SK-N-SH treated with all-trans-retinoic acid at 6 μM for 48 hours (cell line): Measurements from ENCODE around the gene GRIK5.

Experiments
- RARB ChIP-seq: fragments of 250-450 bp; sonication (Bioruptor Pico); IDR thresholded peaks from 2 replicates; pipeline ENCODE4 v1.8.0; 2021; ENCODE audit warnings: mild to moderate bottlenecking, moderate library complexity
- TCF4 ChIP-seq: fragments of 250-450 bp; sonication (Bioruptor Pico); IDR thresholded peaks from 2 replicates; pipeline ENCODE4 v1.8.0; 2021; ENCODE audit warnings: mild to moderate bottlenecking, moderate library complexity, borderline replicate concordance
- TOX ChIP-seq: fragments of 250-450 bp; sonication (Bioruptor Pico); IDR thresholded peaks from 2 replicates; pipeline ENCODE4 v1.8.0; 2021; ENCODE audit warnings: mild to moderate bottlenecking, moderate library complexity, borderline replicate concordance
- ZFP3 ChIP-seq: fragments of 250-450 bp; sonication (Bioruptor Pico); IDR thresholded peaks from 2 replicates; pipeline ENCODE4 v1.5.0; 2020; ENCODE audit warnings: mild to moderate bottlenecking, moderate library complexity
- ZNF8 ChIP-seq: fragments of 450-650 bp; formaldehyde crosslinking; IDR thresholded peaks from 2 replicates; pipeline ENCODE4 v1.5.0; 2020; ENCODE audit warnings: mild to moderate bottlenecking, moderate library complexity
- TF ChIP-seq, protein P1 (sequence below): fragments of 250-450 bp; sonication (Bioruptor Pico); IDR thresholded peaks from 2 replicates; pipeline ENCODE4 v1.8.0; 2020; ENCODE audit warnings: mild to moderate bottlenecking, moderate library complexity, borderline replicate concordance

DNA sequence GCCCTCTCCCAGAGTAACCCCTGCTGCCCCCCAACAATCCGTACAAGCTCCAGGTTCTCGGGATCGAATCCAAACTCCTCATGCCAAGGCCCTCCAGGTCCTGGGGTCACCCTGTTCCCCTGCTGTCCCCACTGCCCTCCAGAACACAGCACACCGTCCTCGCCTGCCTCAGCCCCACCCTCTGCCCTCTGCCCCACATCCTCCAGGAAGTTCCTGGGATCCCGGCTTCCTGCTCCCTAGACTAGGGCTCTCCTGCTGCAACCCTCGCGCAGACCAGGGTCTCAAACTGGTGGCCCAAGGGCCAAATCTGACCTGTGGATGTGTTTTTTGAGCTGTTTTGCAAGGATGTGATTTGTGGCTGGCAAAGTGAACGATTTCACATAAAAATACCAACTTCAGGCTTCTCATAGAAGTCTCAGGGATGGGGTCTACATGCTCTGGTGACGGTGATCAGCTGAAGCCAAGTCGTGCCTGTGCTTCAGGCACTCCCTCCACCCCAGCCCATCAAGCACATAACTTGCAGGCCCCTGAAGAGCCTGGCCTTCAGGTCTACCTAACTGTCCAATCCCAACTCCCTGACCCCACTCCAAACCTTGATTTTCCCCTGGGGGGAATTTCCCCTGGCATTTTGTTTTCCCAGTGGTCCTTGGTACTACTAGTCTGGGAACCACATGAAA, 112.7 kb downstream of the GRIK5 start:
- no peak for TF ChIP-seq TOX (CRISPR knock-in tag)
- TF ChIP-seq, protein P1, sequence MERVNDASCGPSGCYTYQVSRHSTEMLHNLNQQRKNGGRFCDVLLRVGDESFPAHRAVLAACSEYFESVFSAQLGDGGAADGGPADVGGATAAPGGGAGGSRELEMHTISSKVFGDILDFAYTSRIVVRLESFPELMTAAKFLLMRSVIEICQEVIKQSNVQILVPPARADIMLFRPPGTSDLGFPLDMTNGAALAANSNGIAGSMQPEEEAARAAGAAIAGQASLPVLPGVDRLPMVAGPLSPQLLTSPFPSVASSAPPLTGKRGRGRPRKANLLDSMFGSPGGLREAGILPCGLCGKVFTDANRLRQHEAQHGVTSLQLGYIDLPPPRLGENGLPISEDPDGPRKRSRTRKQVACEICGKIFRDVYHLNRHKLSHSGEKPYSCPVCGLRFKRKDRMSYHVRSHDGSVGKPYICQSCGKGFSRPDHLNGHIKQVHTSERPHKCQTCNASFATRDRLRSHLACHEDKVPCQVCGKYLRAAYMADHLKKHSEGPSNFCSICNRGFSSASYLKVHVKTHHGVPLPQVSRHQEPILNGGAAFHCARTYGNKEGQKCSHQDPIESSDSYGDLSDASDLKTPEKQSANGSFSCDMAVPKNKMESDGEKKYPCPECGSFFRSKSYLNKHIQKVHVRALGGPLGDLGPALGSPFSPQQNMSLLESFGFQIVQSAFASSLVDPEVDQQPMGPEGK, result no peak
- no peak for TF ChIP-seq TCF4
- TF ChIP-seq RARB (CRISPR knock-in tag), result no peak
- TF ChIP-seq ZNF8 (CRISPR knock-in tag), result no peak
- TF ChIP-seq ZFP3, result no peak
